HCT116 (cell line): ENCODE results near the gene C5AR1.

ENCODE experiments used
- ATF3 ChIP-seq: IDR thresholded peaks from 2 replicates; pipeline ENCODE4 v1.6.1; 2012
- CEBPB ChIP-seq: IDR thresholded peaks from 2 replicates; pipeline ENCODE4 v1.6.1; 2012; ENCODE audit warnings: low read depth
- CTCF ChIP-seq, 3 experiments: fragments of 200-600 bp in 1 of 3; sonication (generic) in 1 of 3; IDR thresholded peaks in 2 of 3; conservative IDR thresholded peaks in 1 of 3; 2 replicates each; pipeline ENCODE4 v1.5.1; 2012 to 2017; ENCODE audit warnings: low read depth in 2 of 3, low read length in 2 of 3, antibody characterized with exemption in 1 of 3, borderline replicate concordance in 1 of 3, control low read depth in 1 of 3, mild to moderate bottlenecking in 1 of 3, mixed read lengths in 1 of 3, mixed run types in 1 of 3, moderate library complexity in 1 of 3; ENCODE audit not compliant: insufficient read depth in 1 of 3
- EZH2 ChIP-seq: fragments of 200-600 bp; sonication (generic); IDR thresholded peaks from 2 replicates; pipeline ENCODE4 v1.6.1; 2017; ENCODE audit warnings: antibody characterized with exemption, mixed run types
- MAX ChIP-seq: IDR thresholded peaks from 2 replicates; pipeline ENCODE4 v1.6.1; 2012
- POLR2A ChIP-seq: IDR thresholded peaks from 2 replicates; pipeline ENCODE4 v1.7.0; 2011; ENCODE audit warnings: borderline replicate concordance; ENCODE audit not compliant: insufficient read depth, insufficient read length; ENCODE audit errors: extremely low read depth
- POLR2AphosphoS5 ChIP-seq: IDR thresholded peaks from 2 replicates; pipeline ENCODE4 v1.6.1; 2011; ENCODE audit warnings: mild to moderate bottlenecking, low read depth, low read length, moderate library complexity
- RAD21 ChIP-seq: IDR thresholded peaks from 2 replicates; pipeline ENCODE4 v1.6.1; 2012; ENCODE audit warnings: low read depth, mild to moderate bottlenecking
- REST ChIP-seq: IDR thresholded peaks from 2 replicates; pipeline ENCODE4 v1.6.1; 2012; ENCODE audit warnings: low read depth
- SP1 ChIP-seq: IDR thresholded peaks from 2 replicates; pipeline ENCODE4 v1.6.1; 2012; ENCODE audit warnings: low read depth
- SRF ChIP-seq: IDR thresholded peaks from 2 replicates; pipeline ENCODE4 v1.6.1; 2012; ENCODE audit warnings: low read depth
- TCF7L2 ChIP-seq: IDR thresholded peaks from 2 replicates; pipeline ENCODE4 v1.7.0; 2011; ENCODE audit warnings: borderline replicate concordance, inconsistent platforms; ENCODE audit not compliant: insufficient read depth, insufficient read length; ENCODE audit errors: extremely low read depth
- ZFX ChIP-seq: fragments of 450-650 bp; IDR thresholded peaks from 2 replicates; pipeline ENCODE4 v1.6.1; 2017

- no peak for TF ChIP-seq TCF7L2
- TF ChIP-seq ZFX: no peak
- no peak for TF ChIP-seq EZH2
- no peak for TF ChIP-seq POLR2AphosphoS5
- no peak for TF ChIP-seq POLR2A
- no peak for TF ChIP-seq SRF
- TF ChIP-seq CTCF (IDR thresholded peaks at IDR 0.05 in 2 of 3, conservative IDR thresholded peaks at IDR 0.05 in 1 of 3; ENCODE audit: borderline replicate concordance in 1 of 3, insufficient read depth in 1 of 3, low read depth in 2 of 3, low read length in 2 of 3): no peak
- TF ChIP-seq MAX: no peak
- no peak for TF ChIP-seq REST
- no peak for TF ChIP-seq SP1
- no peak for TF ChIP-seq RAD21
- no peak for TF ChIP-seq CEBPB
- TF ChIP-seq ATF3: no peak
These were observed 41.0 kb downstream of the C5AR1 start for GRCh38 chr19:47350630-47351029.
